LNCaP clone FGC (cell line): Measurements from ENCODE around the gene PES1.
"Not testable (repeated sequence)": the region's sequence is repeated elsewhere in the genome, so short reads cannot be mapped to it uniquely, and the experiment has no call there.

ENCODE experiments used
- DNase-seq: peaks from one replicate; pipeline ENCODE4 v3.0.0-alpha.2; 2011; ENCODE audit warnings: low read depth
- H3K4me3 ChIP-seq: 2 replicates; pipeline ENCODE4 v1.5.1; 2011; ENCODE audit warnings: mild to moderate bottlenecking, low read depth, low read length, control low read depth
- CTCF ChIP-seq: IDR thresholded peaks from 2 replicates; pipeline ENCODE4 v1.5.1; 2012; ENCODE audit warnings: mild to moderate bottlenecking; ENCODE audit not compliant: control insufficient read depth, insufficient read depth; ENCODE audit errors: extremely low read depth

PES1 gene

DNA sequence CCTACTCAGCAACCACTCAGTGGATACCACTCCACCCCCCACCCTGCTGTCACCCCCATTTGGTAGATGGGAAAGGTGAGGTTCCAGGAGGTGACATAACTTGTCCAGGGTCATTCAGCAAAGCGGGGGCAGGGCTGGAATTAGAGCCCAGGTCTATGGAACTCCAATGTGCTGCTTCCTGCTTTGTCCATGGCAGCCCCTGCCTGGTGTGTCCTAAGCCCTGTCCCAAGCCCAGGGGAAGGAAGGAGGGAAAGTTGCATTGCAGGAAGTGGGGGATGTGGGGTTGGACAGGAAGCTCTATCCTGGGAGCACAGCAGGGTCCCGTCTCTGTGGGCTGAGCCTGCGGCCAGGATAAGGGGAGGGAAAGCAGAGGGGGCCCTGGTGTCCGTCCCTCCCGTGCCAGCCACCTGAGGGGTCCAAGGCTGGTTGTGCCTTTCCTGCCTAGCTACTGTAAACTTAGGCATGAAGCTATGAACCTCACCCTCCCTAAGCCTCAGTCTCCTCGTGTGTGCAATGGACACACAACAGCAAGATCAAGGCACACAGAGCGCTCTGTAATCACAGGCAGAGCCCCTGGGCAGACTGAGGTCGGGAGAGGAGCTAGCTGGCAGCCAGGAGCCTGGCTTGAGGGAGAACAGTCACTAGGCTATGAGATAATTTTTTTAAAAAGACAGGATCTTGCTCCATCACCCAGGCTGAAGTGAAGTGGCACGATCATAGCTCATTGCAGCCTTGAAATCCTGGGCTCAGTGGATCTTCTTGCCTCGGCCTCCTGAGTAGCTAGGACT, 30.1 kb downstream of the PES1 start:
- H3K4me3 ChIP-seq, result no peak overlapping the region
- TF ChIP-seq CTCF, result no peak
- DNase-seq, result no peak

GRCh38 chr22:30560643-30561202, 31.0 kb downstream of the PES1 start:
- DNase-seq, H3K4me3 ChIP-seq: not testable (repeated sequence)

DNA sequence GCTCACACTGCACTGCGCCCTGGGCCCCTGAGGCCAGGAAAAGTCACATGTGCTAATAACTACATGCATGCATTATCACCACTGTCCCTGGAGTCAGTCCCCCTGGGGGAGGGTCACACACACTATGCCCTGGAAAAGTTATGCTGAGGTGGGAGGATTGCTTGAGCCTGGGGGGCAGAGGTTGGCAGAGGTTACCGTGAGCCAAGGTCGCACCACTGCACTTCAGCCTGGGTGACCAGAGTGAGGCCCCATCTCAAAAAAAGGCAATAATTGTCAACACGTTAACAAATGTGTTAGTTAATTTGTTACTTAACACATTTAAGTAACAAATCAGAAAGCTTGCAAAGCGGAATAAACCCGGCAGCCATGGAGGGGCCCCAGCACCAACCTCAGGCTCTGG, 31.8 kb downstream of the PES1 start:
- H3K4me3 ChIP-seq, result no peak overlapping the region
- no peak for DNase-seq
- no peak for TF ChIP-seq CTCF

DNA sequence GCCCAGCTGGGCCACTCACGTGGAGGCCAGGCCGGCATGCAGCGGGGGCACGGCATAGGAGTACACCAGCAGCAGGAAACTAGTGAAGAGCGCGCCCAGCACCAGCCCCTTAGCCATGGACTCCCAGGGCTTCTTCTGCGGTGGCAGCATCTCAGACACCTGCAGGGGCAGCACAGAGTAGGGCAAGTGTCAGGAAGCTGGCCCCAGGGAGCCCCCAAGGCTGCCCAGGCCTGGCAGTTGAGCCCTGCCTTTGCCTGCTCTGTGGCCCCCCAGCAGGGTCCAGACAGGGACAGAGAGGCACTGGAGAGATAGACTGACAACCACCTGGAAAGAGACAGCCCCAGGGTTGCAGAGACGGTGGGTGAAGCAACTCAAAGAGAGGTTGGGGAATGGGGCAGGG, 34.5 kb downstream of the PES1 start:
- DNase-seq, result no peak
- H3K4me3 ChIP-seq, result no peak overlapping the region
- TF ChIP-seq CTCF, result no peak

DNA sequence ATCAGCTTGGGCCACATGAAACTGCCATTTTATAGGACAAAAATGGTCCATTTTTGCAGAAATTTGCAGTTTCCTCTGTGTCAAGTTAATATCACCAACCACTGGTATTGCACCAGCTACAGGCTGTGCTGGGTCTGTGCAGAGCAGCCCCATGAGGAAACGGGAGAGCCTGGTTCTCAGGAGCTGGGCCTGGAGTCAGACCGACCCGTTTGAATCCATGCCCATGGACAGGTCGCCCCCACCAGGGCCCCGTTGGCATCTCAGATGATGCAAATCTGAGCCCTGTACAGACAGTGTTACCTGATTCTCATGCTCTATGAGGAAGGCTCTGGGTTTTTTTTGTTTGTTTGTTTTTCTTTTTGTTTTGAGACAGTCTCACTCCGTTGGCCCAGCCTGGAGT, 35.3 kb downstream of the PES1 start:
- no peak overlapping the region for H3K4me3 ChIP-seq
- DNase-seq, result no peak
- no peak for TF ChIP-seq CTCF

GRCh38 chr22:30555282-30556210, 36.2 kb downstream of the PES1 start:
- no peak for TF ChIP-seq CTCF
- DNase-seq, result no peak
- no peak overlapping the region for H3K4me3 ChIP-seq

GRCh38 chr22:30553971-30554370, 37.7 kb downstream of the PES1 start:
- DNase-seq, result no peak
- no peak for TF ChIP-seq CTCF
- no peak overlapping the region for H3K4me3 ChIP-seq
